Measurements from ENCODE around the gene ZBTB17. TPM values are rescaled to one million over a fixed set of nuclear protein-coding genes. Genes with fewer than 3 reads are reported as not detected.

The ZBTB17 gene
- polyA plus RNA-seq, 2 of the 4 experiments (the other 2 are of a cell fraction) = 13.8 to 16.5 TPM

- ChIA-PET POLR2A (no interaction called here), CTCF (interaction anchor here (0.9 kb wide), 1 partner anchor 16 kb away, joined by 6 read pairs; no protein-coding TSS in a partner anchor)
- DNase-seq (ENCODE audit: low read depth in 1 of 2, low spot score in 1 of 2) = no peak
- ATAC-seq = no peak; a peak in 1 of 6 replicates
- Histone ChIP-seq H3K4me2 (no peak overlapping the region), H3K27ac (no peak overlapping the region), H3K4me3 (no peak overlapping the region), H3K4me1 (peaks cover 20% of the 10 kb centered on the region), H3K9me3 (no peaks in the 10 kb centered on the region)
- FAIRE-seq = no peak
- TF ChIP-seq CHD4 (IDR thresholded peaks at IDR 0.05; ENCODE audit: borderline replicate concordance) = no peak
- no peak for TF ChIP-seq TFCP2L1 (CRISPR knock-in tag; IDR thresholded peaks at IDR 0.05)
- no peak for TF ChIP-seq NPAS2 (CRISPR knock-in tag; IDR thresholded peaks at IDR 0.05; ENCODE audit: borderline replicate concordance)
- TF ChIP-seq REST (IDR thresholded peaks at IDR 0.05) = no peak
- TF ChIP-seq E2F6 (IDR thresholded peaks at IDR 0.05; ENCODE audit: borderline replicate concordance, low read depth) = no peak
- no peak for TF ChIP-seq KDM5A (IDR thresholded peaks at IDR 0.05)
- no peak for TF ChIP-seq RARB (CRISPR knock-in tag; IDR thresholded peaks at IDR 0.05)
- TF ChIP-seq ATOH8 (CRISPR knock-in tag; IDR thresholded peaks at IDR 0.05; ENCODE audit: low read depth) = no peak
- no peak for TF ChIP-seq PHF8 (IDR thresholded peaks at IDR 0.05; ENCODE audit: borderline replicate concordance, low read depth)
- 96% methylated on average over 9 of the region's 13 CpGs for WGBS (ENCODE audit: missing lambda C conversion rate)
These were observed 34.7 kb downstream of the ZBTB17 start for GRCh38 chr1:15941044-15941840.

GRCh38 chr1:15940110-15941043 is 35.5 kb downstream of the ZBTB17 start:
- 93% methylated on average over 12 of the region's 13 CpGs for WGBS (ENCODE audit: missing lambda C conversion rate)
- no peak overlapping the region; the same call in 2 of the 3 replicates for H3K4me2 ChIP-seq
- DNase-seq (ENCODE audit: low read depth in 1 of 2, low spot score in 1 of 2) = no peak
- no peaks in the 10 kb centered on the region for H3K9me3 ChIP-seq
- no peak for ATAC-seq
- H3K4me1 ChIP-seq = peaks cover 20% of the 10 kb centered on the region
- ChIA-PET POLR2A (no interaction called here), CTCF (no interaction called here)
- no peak overlapping the region for H3K27ac ChIP-seq
- FAIRE-seq = no peak
- H3K4me3 ChIP-seq = no peak overlapping the region
- TF ChIP-seq MAZ (IDR thresholded peaks at IDR 0.05; ENCODE audit: borderline replicate concordance, low read depth, low read length) (no peak), RAD21 (conservative IDR thresholded peaks at IDR 0.05 in 1 of 2, IDR thresholded peaks at IDR 0.05 in 1 of 2) (no peak), ZC3H11A (IDR thresholded peaks at IDR 0.05) (no peak), PBX3 (IDR thresholded peaks at IDR 0.05) (no peak), NPAS2 (CRISPR knock-in tag; IDR thresholded peaks at IDR 0.05; ENCODE audit: borderline replicate concordance) (no peak), REST (IDR thresholded peaks at IDR 0.05) (no peak), ELK1 (IDR thresholded peaks at IDR 0.05; ENCODE audit: low read depth, low read length) (no peak), JUN (IDR thresholded peaks at IDR 0.05) (no peak), MAX (IDR thresholded peaks at IDR 0.05) (no peak), TFCP2L1 (CRISPR knock-in tag; IDR thresholded peaks at IDR 0.05) (no peak), HOXB13 (CRISPR knock-in tag; IDR thresholded peaks at IDR 0.05; ENCODE audit: low read depth) (no peak), EHF (CRISPR knock-in tag; IDR thresholded peaks at IDR 0.05) (no peak), USF2 (IDR thresholded peaks at IDR 0.05) (no peak), CHD4 (IDR thresholded peaks at IDR 0.05; ENCODE audit: borderline replicate concordance) (no peak)
